Measurements from ENCODE around the gene ZNF563. TPM values are rescaled to one million over a fixed set of nuclear protein-coding genes. Genes with fewer than 3 reads are reported as not detected.

Gene ZNF563
- total RNA-seq, 1 donor from 2014 or later, result not detected

DNA sequence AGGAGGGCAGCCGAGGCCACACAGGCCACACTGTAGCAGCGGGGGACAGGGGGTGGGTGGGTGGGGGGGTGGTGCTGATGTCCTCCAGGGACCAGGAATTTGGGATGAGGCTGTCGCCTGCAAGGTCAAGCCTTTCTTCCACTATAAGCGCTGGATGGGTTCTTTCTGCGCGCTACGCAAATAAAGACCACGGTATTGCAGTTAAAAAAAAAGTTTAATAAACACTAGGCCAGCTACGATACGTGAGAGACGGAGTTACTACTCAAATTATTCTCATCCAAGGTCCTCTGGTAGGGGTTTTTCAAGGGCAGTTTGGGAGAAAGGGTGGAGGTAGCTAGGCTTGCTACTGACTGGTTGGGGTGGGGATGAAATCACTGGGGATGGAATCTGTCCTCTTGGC is 38.2 kb downstream of the ZNF563 start:
- no peaks in the 10 kb centered on the region for H3K36me3 Mint-ChIP-seq (ENCODE audit: low read depth, unreplicated experiment)
- Histone ChIP-seq H3K79me2 (ENCODE audit: insufficient read depth, low read length) (peaks cover 38% of the 10 kb centered on the region), H3K4me3 (ENCODE audit: insufficient read depth, low read depth, low read length) (peak overlapping the region; percentile 94), H3K9me3 (ENCODE audit: insufficient read depth, low read depth, low read length) (no peaks in the 10 kb centered on the region), H3K9ac (ENCODE audit: low read length) (peak overlapping the region; percentile 92), H2AFZ (ENCODE audit: low read depth, low read length) (peak overlapping the region; percentile 99), H3K27ac (ENCODE audit: low read depth, low read length) (no peak overlapping the region), H3K27me3 (ENCODE audit: insufficient read depth, low read length) (no peaks in the 10 kb centered on the region), H3K36me3 (ENCODE audit: insufficient read depth, low read length) (no peaks in the 10 kb centered on the region), H3K4me2 (ENCODE audit: low read length) (peak overlapping the region; percentile 99), H3K4me1 (ENCODE audit: insufficient read depth, low read length) (peaks cover 9% of the 10 kb centered on the region), H4K20me1 (ENCODE audit: insufficient read depth, low read length) (peaks cover 6% of the 10 kb centered on the region)
- no peak for TF ChIP-seq EZH2 (IDR thresholded peaks at IDR 0.05; ENCODE audit: insufficient read depth, low read length)
- TF ChIP-seq, protein P1, sequence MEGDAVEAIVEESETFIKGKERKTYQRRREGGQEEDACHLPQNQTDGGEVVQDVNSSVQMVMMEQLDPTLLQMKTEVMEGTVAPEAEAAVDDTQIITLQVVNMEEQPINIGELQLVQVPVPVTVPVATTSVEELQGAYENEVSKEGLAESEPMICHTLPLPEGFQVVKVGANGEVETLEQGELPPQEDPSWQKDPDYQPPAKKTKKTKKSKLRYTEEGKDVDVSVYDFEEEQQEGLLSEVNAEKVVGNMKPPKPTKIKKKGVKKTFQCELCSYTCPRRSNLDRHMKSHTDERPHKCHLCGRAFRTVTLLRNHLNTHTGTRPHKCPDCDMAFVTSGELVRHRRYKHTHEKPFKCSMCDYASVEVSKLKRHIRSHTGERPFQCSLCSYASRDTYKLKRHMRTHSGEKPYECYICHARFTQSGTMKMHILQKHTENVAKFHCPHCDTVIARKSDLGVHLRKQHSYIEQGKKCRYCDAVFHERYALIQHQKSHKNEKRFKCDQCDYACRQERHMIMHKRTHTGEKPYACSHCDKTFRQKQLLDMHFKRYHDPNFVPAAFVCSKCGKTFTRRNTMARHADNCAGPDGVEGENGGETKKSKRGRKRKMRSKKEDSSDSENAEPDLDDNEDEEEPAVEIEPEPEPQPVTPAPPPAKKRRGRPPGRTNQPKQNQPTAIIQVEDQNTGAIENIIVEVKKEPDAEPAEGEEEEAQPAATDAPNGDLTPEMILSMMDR (IDR thresholded peaks at IDR 0.05; ENCODE audit: insufficient read depth, low read depth, low read length), result no peak
- DNase-seq (ENCODE audit: low read depth), result no peak
- H3K4me3 Mint-ChIP-seq (ENCODE audit: unreplicated experiment), result no peak overlapping the region
- H3K9me3 Mint-ChIP-seq (ENCODE audit: unreplicated experiment), result peaks cover 26% of the 10 kb centered on the region
- H3K27ac Mint-ChIP-seq (ENCODE audit: unreplicated experiment), result no peak overlapping the region
- no peak for FAIRE-seq
- no peaks in the 10 kb centered on the region for H3K4me1 Mint-ChIP-seq (ENCODE audit: low read depth, unreplicated experiment)
- H3K27me3 Mint-ChIP-seq (ENCODE audit: low read depth, unreplicated experiment), result no peaks in the 10 kb centered on the region

DNA sequence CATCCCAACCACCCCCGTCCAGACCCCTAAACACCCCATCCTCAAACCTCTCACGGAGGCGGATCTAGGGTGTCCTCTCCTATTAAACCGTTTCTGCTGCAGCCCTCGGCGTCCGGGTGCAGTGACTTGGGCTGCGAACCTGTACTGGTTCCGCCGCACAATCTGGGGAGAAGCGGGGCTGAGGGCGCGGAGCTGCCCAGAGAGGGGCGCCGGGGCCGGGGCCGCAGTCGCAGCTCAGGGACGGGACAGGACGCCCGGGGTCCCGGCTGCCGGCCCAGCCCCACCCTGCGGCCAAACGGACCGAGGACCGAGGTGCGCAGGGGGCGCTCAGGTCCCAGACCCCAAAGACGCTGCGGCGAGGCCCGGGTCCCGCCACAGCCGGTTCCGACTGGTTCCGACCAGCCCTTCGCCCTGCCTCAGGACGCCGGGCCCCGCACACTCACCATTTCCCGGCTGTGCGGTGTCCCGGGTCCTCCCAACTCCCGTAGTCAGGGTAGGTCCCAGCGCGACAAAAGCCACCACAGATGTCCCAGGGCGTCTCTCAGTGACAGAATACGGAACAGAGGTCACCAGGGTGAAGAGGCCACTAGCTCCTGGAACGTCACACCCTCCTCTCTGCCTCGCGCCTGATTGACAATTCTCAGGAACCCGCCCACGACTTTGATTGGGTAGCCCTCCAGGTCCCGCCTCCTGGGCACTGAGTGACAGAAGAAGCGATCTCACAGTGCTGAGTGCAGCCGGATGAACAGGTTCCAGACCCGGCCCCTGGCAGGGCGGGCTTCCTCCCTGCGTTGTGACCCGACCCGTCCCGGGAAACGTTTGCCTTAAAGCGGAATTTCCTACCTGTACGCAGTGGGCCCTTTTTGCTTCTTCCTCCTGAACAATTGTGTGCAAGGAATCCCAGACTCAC is 38.9 kb downstream of the ZNF563 start, which contains the start of gene ZNF44:
Gene ZNF44, minus strand, starts transcription at position 635 of the 910 bp plus-strand sequence. Its CDS starts 189 bp downstream, at position 446.
- Histone ChIP-seq H3K27ac (ENCODE audit: low read depth, low read length) (peak within 1 kb of the TSS; percentile 81), H2AFZ (ENCODE audit: low read depth, low read length) (peak within 1 kb of the TSS; percentile 99), H4K20me1 (ENCODE audit: insufficient read depth, low read length) (peaks cover 6% of the 10 kb centered on the region), H3K4me1 (ENCODE audit: insufficient read depth, low read length) (peaks cover 9% of the 10 kb centered on the region), H3K27me3 (ENCODE audit: insufficient read depth, low read length) (no peaks in the 10 kb centered on the region), H3K36me3 (ENCODE audit: insufficient read depth, low read length) (no peaks in the 10 kb centered on the region), H3K4me2 (ENCODE audit: low read length) (peak within 1 kb of the TSS; percentile 99), H3K4me3 (ENCODE audit: insufficient read depth, low read depth, low read length) (peak within 1 kb of the TSS; percentile 94), H3K79me2 (ENCODE audit: insufficient read depth, low read length) (peaks cover 38% of the 10 kb centered on the region), H3K9ac (ENCODE audit: low read length) (peak within 1 kb of the TSS; percentile 92), H3K9me3 (ENCODE audit: insufficient read depth, low read depth, low read length) (no peaks in the 10 kb centered on the region)
- DNase-seq (ENCODE audit: low read depth), result peak; percentile 88
- Mint-ChIP-seq H3K4me3 (ENCODE audit: unreplicated experiment) (no peak within 1 kb of the TSS), H3K27ac (ENCODE audit: unreplicated experiment) (no peak within 1 kb of the TSS), H3K4me1 (ENCODE audit: low read depth, unreplicated experiment) (no peaks in the 10 kb centered on the region), H3K27me3 (ENCODE audit: low read depth, unreplicated experiment) (no peaks in the 10 kb centered on the region), H3K9me3 (ENCODE audit: unreplicated experiment) (peaks cover 26% of the 10 kb centered on the region), H3K36me3 (ENCODE audit: low read depth, unreplicated experiment) (no peaks in the 10 kb centered on the region)
- peak; percentile 66 for FAIRE-seq
- TF ChIP-seq, protein P1 (IDR thresholded peaks at IDR 0.05; ENCODE audit: insufficient read depth, low read depth, low read length), result no peak
- TF ChIP-seq EZH2 (IDR thresholded peaks at IDR 0.05; ENCODE audit: insufficient read depth, low read length), result no peak
